Measurements from ENCODE around the gene FAM20C. TPM values are rescaled to one million over a fixed set of nuclear protein-coding genes. Genes with fewer than 3 reads are reported as not detected.
"Not testable (repeated sequence)": the region's sequence is repeated elsewhere in the genome, so short reads cannot be mapped to it uniquely, and the experiment has no call there.

The FAM20C gene
- total RNA-seq, 1 donor from 2014 or later, result 11.8 TPM

DNA sequence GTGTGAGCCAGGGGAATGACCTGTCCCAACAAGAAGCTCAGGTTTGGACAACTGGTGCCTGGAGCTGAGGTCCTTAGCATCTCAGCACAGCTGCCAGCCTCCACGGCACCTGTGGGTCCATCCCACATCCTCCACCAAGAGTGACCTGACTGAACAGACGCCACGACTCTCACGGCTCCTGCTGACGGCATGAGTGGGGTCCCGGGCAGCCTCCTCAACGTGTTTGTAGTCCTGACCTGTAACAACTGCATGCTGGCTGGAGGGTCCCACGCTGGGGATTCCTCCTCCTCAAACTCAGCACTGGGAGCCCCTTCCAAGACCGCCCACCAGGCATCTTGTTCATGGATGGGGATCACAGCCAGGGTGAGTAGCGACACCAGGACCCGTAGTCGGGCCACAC lies 36.2 kb downstream of the FAM20C start:
- no peak for DNase-seq

DNA sequence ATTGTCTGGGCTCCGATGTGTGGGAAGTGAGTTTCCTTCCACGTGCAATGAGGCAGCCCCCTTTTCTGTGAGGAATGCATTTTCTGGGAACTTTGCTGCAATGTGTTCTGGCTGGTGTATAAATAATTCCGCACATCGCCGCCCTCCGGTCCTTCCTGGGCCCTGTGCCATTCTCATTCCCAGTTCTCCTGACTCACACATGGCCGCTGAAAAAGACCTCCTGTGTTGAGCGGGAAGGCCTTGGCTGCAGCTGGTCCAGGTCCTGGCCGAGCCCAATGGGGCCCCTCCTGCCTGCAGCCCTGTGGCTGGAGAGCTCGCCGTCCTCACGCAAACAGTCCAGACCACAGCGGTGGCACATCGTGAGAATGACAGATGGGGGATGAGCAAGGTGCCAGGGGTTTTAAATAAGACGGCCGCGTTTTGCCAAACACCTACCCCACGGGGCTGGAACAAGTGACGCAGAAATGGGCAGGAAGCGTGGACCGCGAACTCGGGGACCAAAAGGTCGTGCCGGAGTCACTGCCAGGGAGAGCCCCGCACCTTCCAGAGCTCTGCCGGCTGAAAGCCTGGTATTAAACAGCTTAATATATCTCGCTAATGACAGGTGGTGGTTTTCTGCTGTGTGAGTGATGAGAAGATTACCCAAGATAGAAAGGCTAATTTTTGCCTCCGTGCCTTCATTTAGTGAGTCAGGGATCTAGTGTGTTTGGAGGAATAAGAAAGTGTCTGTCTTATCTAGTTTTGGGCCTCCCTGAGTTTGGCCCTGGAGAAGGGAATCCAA lies 37.0 kb downstream of the FAM20C start:
- DNase-seq, result no peak

DNA sequence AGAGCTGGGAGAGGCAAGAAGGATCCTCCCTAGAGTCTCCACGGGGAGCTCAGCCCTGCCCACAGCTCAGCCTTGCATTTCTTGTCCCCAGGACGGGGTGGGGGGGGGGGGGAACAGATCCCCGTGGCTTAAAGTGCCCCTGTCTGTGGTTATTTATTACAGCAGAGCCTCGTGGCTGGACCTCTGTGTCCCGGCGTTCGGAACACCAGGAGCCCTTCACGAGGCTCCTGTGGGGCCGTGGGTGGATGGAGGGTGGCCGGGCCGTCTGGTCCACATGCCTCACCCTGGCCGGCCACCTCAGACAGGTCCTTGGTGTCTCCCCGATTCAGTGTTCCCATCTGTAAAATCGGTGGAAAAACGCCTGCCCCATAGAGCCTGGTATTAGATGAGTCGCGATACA lies 37.9 kb downstream of the FAM20C start:
- no peak for DNase-seq

DNA sequence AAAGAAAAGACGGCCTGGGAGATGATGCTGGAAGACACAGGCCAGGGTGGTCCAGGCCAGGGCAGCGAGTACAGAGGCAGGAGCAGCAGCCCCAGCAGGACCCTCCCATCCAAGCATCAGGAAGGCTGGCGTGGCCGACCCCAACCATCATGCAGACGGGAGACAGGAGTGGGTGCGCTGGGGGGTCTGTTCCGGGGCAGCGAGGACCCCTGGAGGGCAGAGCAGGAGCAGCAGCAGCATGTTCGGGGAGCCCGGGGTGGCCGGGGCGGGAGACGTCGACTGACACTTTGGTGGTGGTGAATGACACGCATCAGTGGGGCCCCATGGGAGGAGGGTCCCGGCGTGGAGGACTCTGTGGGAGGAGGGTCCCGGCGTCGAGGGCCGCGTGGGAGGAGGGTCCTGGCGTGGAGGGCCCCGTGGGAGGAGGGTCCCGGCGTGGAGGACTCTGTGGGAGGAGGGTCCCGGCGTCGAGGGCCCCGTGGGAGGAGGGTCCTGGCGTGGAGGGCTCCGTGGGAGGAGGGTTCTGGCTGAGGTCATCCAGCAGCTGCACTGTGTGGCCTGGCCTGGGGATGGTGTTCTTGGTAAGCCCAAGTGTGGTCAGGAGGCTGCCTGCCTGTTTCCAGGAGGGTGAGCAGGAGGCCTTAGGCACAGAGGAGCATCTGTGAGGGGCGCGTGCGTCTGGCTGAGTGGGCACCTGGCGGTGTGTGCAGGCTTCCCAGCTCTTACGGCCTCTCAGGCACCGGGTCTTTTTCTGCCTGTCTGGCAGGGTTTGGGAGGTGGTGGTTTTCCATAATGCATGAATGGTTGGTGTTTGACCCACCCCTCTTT lies 38.9 kb downstream of the FAM20C start:
- no peak for DNase-seq

DNA sequence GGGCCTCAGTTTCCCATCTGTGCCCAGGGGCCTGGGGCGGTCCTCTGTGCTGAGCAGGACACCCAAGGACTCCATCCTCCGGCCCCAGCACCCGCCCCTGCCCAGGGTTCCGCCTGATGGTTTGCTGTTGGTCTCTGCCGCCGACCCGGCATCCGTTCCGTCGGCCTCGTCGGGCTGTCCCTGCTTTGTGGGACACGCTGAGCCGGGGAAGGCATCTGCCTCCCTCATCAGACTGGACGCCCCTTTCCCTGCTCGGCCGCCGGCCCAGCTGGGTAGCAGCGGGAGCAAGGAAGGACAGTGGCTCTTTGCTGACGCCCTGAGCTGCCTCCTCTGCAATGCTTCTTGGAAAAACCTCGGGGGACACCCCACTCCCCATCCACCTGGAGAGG lies 39.5 kb downstream of the FAM20C start:
- DNase-seq, result no peak

DNA sequence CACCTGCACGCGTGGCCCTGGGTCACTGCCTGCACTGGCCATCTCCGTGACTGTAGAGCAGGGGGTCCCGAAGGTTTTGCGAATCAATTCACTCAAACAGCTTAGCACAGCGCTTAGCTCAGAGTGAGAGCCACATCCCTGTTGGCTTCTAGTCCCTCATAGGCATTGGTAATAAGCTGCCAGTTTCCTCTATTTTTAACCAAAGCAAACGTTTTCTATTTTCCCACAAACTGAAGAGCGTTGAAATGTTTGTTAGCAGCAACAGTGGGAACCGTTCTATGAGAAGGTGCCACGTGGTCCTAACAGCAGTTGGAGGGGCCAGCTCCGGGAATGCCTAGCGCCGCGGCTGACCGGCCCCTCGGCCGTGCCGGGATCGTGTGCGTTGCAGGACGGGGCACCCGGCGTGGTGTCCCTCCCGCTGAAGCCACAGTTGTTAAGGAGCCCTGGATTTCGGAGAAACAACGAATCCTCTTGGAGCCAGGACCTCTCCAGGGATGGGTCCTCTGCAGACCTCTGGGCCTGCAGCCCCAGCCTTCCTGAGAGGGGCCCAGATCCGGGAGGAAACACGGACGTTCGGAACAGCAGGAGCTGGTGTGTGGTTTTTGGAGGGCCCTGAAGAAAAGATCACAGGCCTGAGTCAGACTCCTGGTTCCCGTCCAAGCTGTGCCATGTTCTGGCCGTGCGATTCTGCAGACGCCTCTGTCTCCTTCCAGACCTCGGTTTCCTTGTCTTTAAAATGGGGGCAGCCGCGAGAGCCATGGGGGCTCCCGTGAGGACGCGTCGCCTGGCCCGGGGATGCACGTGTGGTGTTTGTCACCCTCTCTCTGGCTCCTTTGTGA lies 40.3 kb downstream of the FAM20C start:
- no peak for DNase-seq

DNA sequence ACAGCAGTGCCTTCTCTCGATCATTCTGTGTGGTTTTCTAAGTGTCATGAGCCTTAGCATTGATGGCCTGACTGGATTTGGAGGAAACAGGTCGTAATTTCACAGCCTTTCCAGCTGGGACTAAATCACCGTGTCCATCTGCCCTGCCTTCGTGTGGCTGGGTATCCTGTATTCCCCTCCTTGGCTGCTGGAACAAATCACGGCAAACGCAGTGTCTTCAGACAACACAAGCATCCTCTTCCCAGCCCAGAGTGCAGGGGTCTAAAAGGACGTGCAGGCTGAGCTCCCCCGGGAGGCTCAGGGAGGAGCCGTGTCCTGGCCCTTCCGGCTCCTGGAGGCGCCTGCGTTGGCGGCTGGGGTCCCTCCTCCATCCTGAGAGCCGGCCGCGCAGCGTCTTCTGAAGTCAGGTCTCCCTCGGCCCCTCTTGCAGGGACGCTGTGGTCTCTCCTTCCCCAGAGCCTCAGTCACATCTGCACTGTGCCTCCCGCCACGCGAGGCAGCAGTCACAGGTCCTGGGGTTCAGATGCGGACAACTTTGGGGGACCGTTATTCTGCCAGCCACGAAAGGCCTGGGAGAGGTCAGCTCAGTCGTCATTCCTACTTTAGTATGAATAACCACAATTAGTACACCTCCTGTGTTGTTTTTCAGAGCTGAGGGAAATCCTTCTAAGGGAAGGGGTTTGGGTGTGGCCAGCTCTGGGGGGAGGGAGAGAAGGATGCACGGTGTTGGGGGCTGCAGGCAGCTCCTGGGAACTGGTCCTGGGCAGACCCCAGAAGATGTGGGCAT lies 41.1 kb downstream of the FAM20C start:
- DNase-seq, result no peak

DNA sequence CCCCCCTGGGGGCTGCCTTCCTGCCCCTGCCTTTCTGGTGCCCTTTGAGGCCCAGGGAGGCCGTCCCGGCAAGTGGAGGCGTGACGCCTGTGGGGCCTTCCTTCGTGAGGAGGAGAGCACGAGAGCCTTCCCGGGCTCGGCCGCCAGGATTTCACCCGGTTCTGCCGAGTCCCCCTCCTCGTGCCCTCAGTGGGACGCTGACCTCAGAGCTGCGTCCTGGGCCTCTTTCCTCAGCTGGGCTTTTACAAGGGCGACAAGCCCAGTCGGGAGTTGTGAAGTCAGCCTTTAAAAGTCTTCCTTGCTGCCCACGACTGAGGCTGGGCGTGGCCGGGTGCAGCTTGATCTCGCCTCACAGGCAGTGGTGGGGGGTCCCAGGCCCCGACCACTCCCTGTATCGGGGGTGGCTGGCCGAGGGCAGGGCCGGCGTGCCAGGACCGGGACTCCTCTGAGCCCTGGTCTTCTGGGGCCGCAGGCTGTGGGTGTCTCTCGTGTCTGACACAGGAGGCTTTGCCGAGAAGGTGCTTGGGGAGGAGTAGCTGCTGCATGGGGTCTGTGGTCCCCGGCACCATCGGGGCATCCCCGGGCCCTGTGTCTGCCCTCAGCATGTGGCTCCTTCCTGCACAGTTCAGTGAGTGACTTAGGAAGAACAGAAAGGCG lies 41.8 kb downstream of the FAM20C start:
- DNase-seq, result no peak

DNA sequence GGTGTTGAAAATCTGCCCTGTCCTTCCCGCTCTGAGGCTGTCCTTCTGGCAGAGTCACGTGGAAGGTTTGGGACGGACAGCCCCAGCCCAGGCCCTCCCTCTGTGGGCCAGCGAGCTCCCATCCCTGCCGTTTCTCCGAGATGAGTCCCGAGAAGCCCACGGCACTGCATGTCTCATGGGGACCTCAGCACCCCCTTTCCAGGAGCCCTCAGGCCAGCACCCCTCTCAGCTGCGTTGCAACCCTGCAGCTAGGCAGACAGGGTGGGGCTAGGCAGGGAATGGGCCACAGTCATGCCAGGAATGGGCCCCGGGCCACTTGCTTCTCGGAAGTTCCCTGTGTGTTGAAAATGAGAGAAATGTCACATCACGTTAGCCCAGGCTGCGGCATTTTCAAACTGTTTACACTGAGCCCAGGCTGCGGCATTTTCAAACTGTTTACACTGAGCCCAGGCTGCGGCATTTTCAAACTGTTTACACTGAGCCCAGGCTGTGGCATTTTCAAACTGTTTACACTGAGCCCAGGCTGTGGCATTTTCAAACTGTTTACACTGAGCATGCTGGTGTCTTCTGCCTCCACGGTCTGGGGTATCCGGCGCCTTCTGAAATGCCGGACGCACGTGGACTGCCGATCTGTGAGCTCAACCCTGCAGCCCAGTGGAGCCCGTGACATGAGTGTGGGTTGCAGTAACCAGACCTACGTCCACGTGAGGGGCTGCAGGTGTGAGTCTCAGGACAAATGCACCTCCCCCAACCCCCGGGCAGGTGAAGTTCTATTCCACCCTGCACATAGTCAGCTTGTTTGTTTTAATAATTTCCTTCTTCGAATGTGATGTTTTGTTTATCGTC lies 42.6 kb downstream of the FAM20C start:
- no peak for DNase-seq

DNA sequence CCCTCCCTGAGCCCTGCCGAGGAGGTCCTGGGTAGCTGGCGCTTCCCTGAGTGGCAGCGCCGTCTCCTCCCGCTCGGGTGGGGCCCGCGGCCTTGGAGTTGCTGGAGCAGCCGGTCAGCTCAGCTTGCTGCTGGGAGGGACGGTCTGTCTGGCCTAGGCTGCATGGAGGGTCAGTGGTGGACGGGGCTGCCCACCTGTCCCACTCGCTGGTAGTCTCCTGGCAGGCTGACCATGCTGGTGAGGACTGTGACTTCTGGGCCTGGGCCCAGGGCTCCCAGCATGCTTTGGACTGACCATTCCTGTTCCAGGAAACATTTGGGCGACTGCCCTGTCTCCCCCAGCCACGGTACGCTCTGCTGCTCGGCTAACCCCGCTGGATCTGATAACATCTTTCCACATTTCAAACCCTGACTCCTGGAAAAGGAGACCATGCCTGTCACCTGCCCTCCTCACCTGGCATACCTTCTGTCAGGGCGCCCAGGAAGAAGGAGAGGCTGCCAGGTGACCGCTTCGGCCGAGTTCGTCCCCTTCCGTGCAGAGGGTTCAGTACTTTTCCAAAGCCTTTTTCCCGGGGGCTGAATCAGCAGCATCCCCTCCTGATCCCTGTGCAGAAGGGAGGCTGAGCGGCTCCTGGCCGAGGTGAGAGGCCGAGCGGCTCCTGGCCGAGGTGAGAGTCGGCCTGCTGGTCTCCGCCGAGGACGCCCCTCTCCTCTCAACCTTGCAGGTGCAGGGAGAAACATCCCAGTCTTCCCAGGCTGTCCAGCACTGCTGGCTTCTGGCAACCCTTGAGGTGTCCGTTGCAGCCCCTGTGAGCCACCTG lies 43.4 kb downstream of the FAM20C start:
- DNase-seq, result no peak

DNA sequence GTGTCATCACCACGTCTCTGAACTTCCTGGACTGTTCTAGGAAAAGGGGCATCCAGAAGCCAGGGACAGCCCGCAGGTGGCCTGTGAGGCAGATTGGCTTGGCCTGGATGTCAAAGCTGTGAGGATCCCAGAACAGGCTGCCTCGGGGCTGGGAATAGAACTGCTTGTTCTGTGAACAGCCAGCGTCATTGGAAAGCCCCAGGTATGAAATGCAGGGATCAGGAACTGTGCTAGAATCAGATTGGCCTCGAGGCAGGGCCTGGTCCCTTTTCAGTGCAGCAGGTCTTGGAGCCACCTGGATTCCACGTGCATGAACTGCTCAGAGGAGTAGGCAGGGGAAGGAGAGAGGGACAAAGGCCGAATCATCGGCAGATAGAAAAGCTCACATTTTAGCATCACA lies 44.6 kb downstream of the FAM20C start:
- no peak for DNase-seq

DNA sequence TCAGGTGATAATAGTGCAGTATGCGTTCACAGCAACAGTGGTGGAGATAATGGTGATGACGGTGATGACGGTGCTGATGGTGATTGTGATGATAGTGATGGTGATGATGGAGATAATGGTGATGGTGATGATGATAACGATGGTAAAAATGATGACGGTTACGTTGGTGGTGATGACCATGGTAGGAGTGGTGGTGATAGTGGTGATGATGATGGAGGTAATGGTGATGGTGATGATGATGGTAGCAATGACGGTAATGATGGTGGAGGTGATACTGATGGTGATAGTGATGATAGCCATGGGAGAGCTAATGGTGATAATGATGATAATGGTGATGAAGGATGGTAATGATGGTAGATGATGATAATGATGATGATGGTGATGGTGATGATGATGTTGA lies 45.0 kb downstream of the FAM20C start:
- no peak for DNase-seq

DNA sequence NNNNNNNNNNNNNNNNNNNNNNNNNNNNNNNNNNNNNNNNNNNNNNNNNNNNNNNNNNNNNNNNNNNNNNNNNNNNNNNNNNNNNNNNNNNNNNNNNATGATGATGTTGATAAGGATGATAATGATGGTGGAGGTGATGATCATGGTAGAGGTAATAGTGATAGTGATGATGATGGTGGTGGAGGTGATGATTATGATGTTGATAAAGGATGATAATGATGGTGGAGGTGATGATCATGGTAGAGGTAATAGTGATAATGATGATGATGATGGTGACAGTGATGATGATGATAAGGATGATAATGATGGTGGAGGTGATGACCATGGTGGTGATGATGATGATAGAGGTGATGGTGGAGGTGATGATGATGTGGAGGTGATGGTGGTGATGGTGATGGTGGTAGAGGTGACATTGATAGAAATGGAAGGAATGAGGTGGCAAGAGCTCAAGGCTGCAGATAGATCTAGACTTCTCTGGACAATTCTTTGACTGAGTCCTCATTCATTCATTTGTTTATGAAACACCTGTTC lies 47.8 kb downstream of the FAM20C start:
- no peak for DNase-seq

DNA sequence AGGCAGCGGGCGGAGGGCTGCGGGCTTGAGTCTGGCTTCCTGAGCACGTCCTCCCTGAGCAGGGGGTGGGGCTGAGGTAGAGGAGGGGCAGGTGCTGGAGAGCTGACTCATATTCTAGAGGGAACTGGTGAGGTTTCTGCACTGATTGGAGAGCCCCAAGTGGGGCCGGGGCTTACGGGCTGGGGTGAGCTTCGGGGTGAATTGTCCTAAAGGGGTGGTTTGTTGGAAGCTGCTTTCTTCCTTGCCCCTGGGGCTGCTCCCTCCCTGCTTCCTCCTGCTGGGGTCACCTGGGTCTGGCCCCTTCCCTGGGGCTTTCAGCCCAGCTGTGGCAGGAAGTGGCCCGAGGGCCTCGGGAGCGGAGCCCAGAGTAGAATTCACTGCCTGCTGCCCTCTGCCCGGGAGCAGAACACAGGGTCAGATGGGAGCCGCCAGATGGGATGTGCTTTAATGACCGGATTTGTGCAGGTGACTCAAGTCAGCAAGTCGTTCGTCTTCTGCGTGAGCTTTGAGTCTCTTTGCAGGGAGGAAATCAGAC lies 48.6 kb downstream of the FAM20C start:
- DNase-seq, result no peak

DNA sequence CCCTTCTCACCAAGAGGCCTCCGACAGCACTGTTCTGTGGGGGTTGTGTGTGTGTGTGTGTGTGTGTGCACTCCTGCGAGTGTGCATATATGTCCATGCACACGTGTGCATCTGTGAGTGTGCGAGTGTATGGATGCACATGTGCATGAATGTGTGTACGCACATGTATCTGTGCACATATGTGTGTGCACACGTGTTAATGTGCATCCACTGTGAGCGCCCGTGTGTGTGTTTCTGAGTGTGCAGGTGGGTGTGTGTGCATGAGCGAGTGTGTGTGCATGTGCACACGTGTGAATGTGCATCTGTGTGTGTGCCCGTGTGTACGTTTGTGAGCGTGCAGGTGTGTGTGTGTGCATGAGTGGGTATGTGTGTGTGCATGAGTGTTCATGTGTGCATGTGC lies 49.1 kb downstream of the FAM20C start:
- no peak for DNase-seq

DNA sequence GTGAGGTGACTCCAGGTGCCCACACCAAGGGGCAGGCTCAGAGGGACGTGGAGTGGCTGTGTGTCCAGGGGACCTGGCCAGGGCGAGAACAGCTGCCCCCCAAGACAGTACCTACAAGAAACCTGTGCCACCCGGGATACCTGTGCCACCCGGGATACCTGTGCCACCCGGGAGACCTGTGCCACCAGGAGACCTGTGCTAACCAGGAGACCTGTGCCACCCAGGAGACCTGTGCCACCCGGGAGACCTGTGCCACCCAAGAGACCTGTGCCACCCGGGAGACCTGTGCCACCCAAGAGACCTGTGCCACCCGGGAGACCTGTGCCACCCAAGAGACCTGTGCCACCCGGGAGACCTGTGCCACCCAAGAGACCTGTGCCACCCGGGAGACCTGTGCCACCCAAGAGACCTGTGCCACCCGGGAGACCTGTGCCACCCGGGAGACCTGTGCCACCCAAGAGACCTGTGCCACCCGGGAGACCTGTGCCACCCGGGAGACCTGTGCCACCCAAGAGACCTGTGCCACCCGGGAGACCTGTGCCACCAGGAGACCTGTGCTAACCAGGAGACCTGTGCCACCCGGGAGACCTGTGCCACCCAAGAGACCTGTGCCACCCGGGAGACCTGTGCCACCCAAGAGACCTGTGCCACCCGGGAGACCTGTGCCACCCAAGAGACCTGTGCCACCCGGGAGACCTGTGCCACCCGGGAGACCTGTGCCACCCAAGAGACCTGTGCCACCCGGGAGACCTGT lies 50.6 kb downstream of the FAM20C start:
- not testable (repeated sequence) for DNase-seq

DNA sequence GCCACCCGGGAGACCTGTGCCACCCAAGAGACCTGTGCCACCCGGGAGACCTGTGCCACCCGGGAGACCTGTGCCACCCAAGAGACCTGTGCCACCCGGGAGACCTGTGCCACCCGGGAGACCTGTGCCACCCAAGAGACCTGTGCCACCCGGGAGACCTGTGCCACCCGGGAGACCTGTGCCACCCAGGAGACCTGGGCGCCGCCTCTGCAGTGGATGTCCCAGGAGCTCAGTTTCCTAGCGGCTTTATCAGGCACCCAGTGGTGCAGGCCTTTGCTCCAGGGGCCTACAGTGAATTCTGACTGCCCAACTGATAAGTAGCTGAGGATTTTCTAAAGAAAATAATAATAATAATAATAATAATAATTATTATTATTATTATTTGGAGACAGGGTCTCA lies 51.2 kb downstream of the FAM20C start:
- not testable (repeated sequence) for DNase-seq

DNA sequence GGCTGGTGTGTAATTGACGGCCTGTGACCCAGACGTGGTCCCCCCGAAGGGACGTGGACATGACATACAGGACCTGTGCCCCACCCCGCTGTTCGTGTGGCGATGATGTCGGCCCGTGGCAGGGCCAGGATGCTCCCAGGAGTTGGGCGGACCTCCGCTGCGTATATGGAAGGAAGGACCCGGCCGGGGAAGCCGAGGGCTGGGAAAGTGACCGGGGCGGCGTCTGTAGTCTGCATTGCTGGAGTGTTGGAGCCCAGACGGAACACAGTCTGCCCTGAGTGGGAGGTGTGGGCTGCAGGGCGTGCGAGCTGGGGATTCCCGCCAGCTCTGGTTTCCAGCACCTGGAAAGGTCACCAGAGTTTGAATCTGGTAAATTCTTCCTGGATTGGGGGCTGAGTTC lies 52.6 kb downstream of the FAM20C start:
- DNase-seq, result no peak
